Memory B cell (primary cell): Measurements from ENCODE around the gene UBE2J1.

Experiments used
- ATAC-seq: fragments of 150-1000 bp; cut with Tn5 transposase; 2 replicates; pipeline ENCODE4 v1.10.0; 2021; ENCODE audit warnings: low read depth, mild to moderate bottlenecking, moderate library complexity
- DNase-seq, 2 donors: peaks; one replicate each; pipeline ENCODE4 v3.0.0; 2022; ENCODE audit warnings: low spot score in 2 of 2
- H3K27ac Mint-ChIP-seq: one replicate; pipeline ENCODE4 v1.8.0; 2022; ENCODE audit warnings: mild to moderate bottlenecking, moderate library complexity, mixed read lengths
- H3K27me3 Mint-ChIP-seq: one replicate; pipeline ENCODE4 v1.8.0; 2022; ENCODE audit warnings: mixed read lengths
- H3K36me3 Mint-ChIP-seq: one replicate; pipeline ENCODE4 v1.8.0; 2022; ENCODE audit warnings: mild to moderate bottlenecking, mixed read lengths
- H3K4me1 Mint-ChIP-seq: one replicate; pipeline ENCODE4 v1.8.0; 2022; ENCODE audit warnings: mixed read lengths
- H3K4me3 Mint-ChIP-seq: one replicate; pipeline ENCODE4 v1.8.0; 2022; ENCODE audit warnings: mild to moderate bottlenecking, moderate library complexity, mixed read lengths
- H3K9me3 Mint-ChIP-seq: one replicate; pipeline ENCODE4 v1.8.0; 2022; ENCODE audit warnings: mixed read lengths

The UBE2J1 gene

GRCh38 chr6:89355511-89356194, 3.1 kb upstream of the UBE2J1 start:
- Mint-ChIP-seq H3K4me1 (peaks cover 40% of the 10 kb centered on the region), H3K4me3 (no peak overlapping the region), H3K27me3 (no peaks in the 10 kb centered on the region), H3K36me3 (no peaks in the 10 kb centered on the region), H3K27ac (peak overlapping the region; percentile 28), H3K9me3 (peaks cover 1% of the 10 kb centered on the region)
- DNase-seq (no peak), ATAC-seq (no peak)

GRCh38 chr6:89353702-89354392, 1.3 kb upstream of the UBE2J1 start:
- peaks cover 1% of the 10 kb centered on the region for H3K9me3 Mint-ChIP-seq
- H3K4me1 Mint-ChIP-seq, result peaks cover 47% of the 10 kb centered on the region
- H3K36me3 Mint-ChIP-seq, result peaks cover 14% of the 10 kb centered on the region
- H3K27me3 Mint-ChIP-seq, result no peaks in the 10 kb centered on the region
- no peak for ATAC-seq
- H3K4me3 Mint-ChIP-seq, result peak overlapping the region; percentile 98
- H3K27ac Mint-ChIP-seq, result peak overlapping the region; percentile 98
- no peak for DNase-seq

DNA sequence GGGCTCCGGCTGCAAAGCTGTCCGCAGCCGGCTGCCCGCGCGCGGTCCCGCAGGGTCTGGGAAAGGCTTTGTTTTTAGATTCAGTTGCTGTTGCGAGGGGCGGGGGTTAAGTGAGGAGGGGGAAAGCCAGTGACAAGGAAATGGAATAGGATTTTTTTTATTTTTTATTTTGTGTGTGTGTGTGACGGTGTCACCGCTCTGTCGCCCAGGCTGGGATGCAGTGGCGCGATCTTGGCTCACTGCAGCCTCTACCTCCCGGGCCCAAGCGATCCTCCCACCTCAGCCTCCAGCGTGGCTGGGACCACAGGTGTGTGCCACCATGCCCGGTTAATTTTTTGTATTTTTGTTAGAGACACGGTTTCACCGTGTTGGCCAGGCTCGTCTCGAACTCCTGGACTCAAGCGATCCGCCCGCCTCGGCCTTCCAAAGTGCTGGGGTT, 615 bp upstream of the UBE2J1 start:
- ATAC-seq, result peak; percentile 1
- H3K27ac Mint-ChIP-seq, result peak overlapping the region; percentile 98
- peak overlapping the region; percentile 98 for H3K4me3 Mint-ChIP-seq
- H3K4me1 Mint-ChIP-seq, result peaks cover 47% of the 10 kb centered on the region
- H3K36me3 Mint-ChIP-seq, result peaks cover 16% of the 10 kb centered on the region
- H3K9me3 Mint-ChIP-seq, result peaks cover 1% of the 10 kb centered on the region
- no peak for DNase-seq
- H3K27me3 Mint-ChIP-seq, result no peaks in the 10 kb centered on the region

DNA sequence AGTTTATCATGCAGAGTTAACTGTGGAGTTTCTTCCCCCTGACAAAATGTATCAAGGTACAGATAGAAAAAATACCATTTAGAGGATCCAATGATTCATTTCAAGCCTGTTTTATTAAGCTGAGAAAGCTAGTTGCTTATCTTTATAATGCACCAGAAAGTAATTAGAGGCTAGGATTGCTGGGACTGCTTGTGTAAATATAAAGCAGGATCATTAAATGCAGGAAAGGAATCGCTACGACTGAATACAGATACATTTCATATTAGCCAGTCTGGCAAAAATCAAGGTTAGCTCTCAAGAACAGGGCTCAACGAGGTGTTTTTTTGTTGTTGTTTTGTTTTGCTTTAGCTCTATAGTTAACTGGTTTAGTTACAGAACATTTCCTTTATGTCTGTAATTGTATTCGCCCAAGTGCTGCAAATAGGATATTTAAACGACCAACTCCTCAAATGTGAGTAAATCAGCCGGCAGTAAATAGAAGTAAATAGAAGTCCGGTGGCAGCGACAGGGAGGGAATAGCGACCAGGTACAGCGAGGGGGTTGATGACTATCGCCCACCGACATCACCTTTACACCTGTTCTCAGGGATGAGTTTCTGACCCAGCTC, 748 bp downstream of the UBE2J1 start:
- H3K4me3 Mint-ChIP-seq, result peak overlapping the region; percentile 98
- ATAC-seq, result no peak
- H3K4me1 Mint-ChIP-seq, result peaks cover 49% of the 10 kb centered on the region
- H3K27me3 Mint-ChIP-seq, result no peaks in the 10 kb centered on the region
- no peak for DNase-seq
- H3K9me3 Mint-ChIP-seq, result peaks cover 1% of the 10 kb centered on the region
- H3K36me3 Mint-ChIP-seq, result peaks cover 16% of the 10 kb centered on the region
- H3K27ac Mint-ChIP-seq, result peak overlapping the region; percentile 98

- peaks cover 55% of the 10 kb centered on the region for H3K4me1 Mint-ChIP-seq
- H3K27me3 Mint-ChIP-seq, result no peaks in the 10 kb centered on the region
- peak in 1 of 2 donors; percentile 41 for DNase-seq
- peak; percentile 65 for ATAC-seq
- H3K9me3 Mint-ChIP-seq, result peaks cover 1% of the 10 kb centered on the region
- peak overlapping the region; percentile 98 for H3K27ac Mint-ChIP-seq
- H3K4me3 Mint-ChIP-seq, result peak overlapping the region; percentile 98
- H3K36me3 Mint-ChIP-seq, result peaks cover 16% of the 10 kb centered on the region
Observed at GRCh38 chr6:89350281-89350966, 2.1 kb downstream of the UBE2J1 start.

DNA sequence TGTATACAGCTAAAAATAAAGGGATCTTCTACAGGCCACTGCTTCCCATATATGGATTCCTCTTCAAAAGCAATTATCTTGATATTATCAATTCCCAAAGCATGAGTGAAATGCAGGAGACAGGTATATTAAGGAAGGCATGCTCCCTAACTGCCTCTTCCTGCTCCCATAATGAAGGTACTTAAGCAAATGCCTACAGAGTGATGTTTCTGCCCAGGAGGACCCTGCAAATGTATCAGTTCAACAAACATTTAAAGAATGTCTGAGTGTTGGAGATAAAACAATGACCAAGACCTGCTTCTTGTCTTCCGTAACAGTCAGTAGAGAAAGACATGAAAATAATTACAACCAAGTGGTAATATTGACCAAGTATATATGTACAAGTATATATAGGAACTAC, 4.2 kb downstream of the UBE2J1 start:
- Mint-ChIP-seq H3K4me3 (peak overlapping the region; percentile 98), H3K9me3 (peaks cover 1% of the 10 kb centered on the region), H3K36me3 (peaks cover 21% of the 10 kb centered on the region), H3K27ac (peak overlapping the region; percentile 98), H3K4me1 (peaks cover 55% of the 10 kb centered on the region), H3K27me3 (no peaks in the 10 kb centered on the region)
- ATAC-seq (no peak), DNase-seq (no peak)

GRCh38 chr6:89347825-89348224, 4.7 kb downstream of the UBE2J1 start:
- DNase-seq (no peak), ATAC-seq (no peak)
- Mint-ChIP-seq H3K4me3 (peak overlapping the region; percentile 9), H3K36me3 (peaks cover 21% of the 10 kb centered on the region), H3K27ac (peak overlapping the region; percentile 98), H3K4me1 (peaks cover 55% of the 10 kb centered on the region), H3K9me3 (peaks cover 1% of the 10 kb centered on the region), H3K27me3 (no peaks in the 10 kb centered on the region)

- Mint-ChIP-seq H3K27ac (peak overlapping the region; percentile 24), H3K36me3 (peaks cover 25% of the 10 kb centered on the region), H3K9me3 (peaks cover 1% of the 10 kb centered on the region), H3K4me1 (peaks cover 52% of the 10 kb centered on the region), H3K27me3 (no peaks in the 10 kb centered on the region), H3K4me3 (no peak overlapping the region)
- ATAC-seq, result no peak
- DNase-seq, result no peak
Observed at GRCh38 chr6:89346433-89346832, 6.1 kb downstream of the UBE2J1 start.

DNA sequence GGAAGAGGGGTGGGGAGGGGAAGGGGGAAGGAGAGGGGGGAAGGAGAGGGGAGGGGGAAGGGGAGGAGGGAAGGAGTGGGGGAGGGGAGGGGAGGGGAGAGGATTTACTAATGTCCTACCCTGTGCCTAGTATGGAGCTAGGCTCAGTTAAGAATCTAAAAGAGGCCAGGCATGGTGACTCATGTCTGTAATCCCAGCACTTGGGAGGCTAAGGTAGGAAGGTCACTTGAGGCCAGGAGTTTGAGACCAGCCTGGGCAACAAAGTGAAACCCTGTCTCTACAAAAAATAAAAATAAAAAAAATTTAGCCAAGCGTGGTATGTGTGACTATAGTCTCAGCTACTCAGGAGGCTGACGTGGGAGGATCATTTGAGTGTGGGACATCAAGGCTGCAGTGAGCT, 13.0 kb downstream of the UBE2J1 start:
- Mint-ChIP-seq H3K36me3 (peaks cover 26% of the 10 kb centered on the region), H3K4me3 (no peak overlapping the region), H3K4me1 (peaks cover 12% of the 10 kb centered on the region), H3K9me3 (no peaks in the 10 kb centered on the region), H3K27ac (no peak overlapping the region), H3K27me3 (no peaks in the 10 kb centered on the region)
- ATAC-seq (no peak), DNase-seq (no peak)

GRCh38 chr6:89335164-89335563, 17.4 kb downstream of the UBE2J1 start:
- no peak for DNase-seq
- H3K4me3 Mint-ChIP-seq, result no peak overlapping the region
- H3K27ac Mint-ChIP-seq, result no peak overlapping the region
- H3K27me3 Mint-ChIP-seq, result no peaks in the 10 kb centered on the region
- no peak for ATAC-seq
- no peaks in the 10 kb centered on the region for H3K9me3 Mint-ChIP-seq
- H3K36me3 Mint-ChIP-seq, result peaks cover 25% of the 10 kb centered on the region
- peaks cover 9% of the 10 kb centered on the region for H3K4me1 Mint-ChIP-seq

DNA sequence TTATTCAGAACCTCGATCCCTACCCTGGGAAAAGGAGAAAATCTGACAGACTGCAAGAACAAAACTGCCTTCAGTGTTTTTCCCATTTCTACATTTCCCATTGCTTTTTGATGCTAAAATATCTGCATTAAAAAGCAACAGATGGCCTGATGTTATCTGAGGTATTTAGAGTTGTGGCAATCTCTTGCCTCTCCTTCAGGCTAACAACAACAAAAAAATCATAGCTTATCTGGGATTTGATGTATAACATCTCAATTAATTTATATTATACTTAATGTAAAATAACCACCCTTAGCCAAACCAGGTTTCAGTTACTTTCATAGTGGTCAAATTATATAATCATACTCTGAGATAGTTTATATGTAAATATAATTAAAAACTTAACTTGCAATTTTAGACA, 21.6 kb downstream of the UBE2J1 start:
- peaks cover 32% of the 10 kb centered on the region for H3K36me3 Mint-ChIP-seq
- H3K4me1 Mint-ChIP-seq, result peaks cover 4% of the 10 kb centered on the region
- no peaks in the 10 kb centered on the region for H3K27me3 Mint-ChIP-seq
- no peak for ATAC-seq
- H3K9me3 Mint-ChIP-seq, result no peaks in the 10 kb centered on the region
- no peak overlapping the region for H3K27ac Mint-ChIP-seq
- no peak overlapping the region for H3K4me3 Mint-ChIP-seq
- no peak for DNase-seq

GRCh38 chr6:89328976-89329375, 23.5 kb downstream of the UBE2J1 start:
- Mint-ChIP-seq H3K4me3 (no peak overlapping the region), H3K27me3 (no peaks in the 10 kb centered on the region), H3K36me3 (peaks cover 32% of the 10 kb centered on the region), H3K9me3 (no peaks in the 10 kb centered on the region), H3K4me1 (peaks cover 4% of the 10 kb centered on the region), H3K27ac (no peak overlapping the region)
- DNase-seq (no peak), ATAC-seq (no peak)

DNA sequence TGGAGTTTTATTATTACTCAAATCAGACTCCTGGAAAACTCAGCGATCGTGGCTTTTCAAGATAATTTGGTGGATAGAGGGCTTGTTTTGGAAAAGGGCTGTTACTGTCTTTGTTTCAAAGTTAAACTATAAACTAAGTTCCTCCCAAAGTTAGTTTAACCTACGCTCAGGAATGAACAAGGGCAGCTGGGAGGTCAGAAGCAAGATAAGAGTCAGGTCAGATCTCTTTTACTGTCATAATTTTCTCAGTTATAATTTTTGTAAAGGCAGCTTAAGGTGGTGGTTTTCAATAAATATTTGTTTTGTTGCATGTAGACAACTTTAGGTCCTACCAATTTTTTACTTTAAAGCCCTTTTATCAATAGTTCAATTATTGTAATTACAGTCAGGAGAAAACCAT, 28.2 kb downstream of the UBE2J1 start:
- H3K9me3 Mint-ChIP-seq, result no peaks in the 10 kb centered on the region
- ATAC-seq (no peak), DNase-seq (no peak)
- no peaks in the 10 kb centered on the region for H3K27me3 Mint-ChIP-seq
- H3K4me1 Mint-ChIP-seq, result peaks cover 21% of the 10 kb centered on the region
- H3K4me3 Mint-ChIP-seq, result no peak overlapping the region
- peak overlapping the region; percentile 45 for H3K27ac Mint-ChIP-seq
- H3K36me3 Mint-ChIP-seq, result peaks cover 34% of the 10 kb centered on the region

DNA sequence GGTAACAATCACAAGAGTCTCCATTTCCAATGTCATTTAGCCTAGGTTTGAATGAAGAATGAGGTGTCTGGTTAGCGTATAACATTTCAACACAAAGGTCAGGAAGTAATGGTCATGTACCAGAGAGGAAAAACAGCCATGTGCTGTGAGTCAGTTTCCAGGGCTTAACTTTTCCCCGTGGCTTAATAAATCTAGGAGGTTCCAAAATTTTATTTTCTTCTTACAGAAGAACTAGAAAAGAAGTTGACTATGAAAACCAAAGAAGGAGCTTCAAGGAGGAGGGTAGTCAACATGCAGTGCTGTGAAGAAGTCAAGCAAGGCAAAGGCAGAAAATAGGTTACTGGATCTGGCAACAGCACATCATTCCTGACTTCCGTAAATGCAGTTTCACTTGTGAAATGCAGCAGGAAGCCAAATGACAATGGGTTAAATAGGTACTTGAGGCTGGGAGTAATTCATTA, 29.0 kb downstream of the UBE2J1 start:
- no peaks in the 10 kb centered on the region for H3K27me3 Mint-ChIP-seq
- H3K4me3 Mint-ChIP-seq, result no peak overlapping the region
- H3K36me3 Mint-ChIP-seq, result peaks cover 33% of the 10 kb centered on the region
- no peak overlapping the region for H3K27ac Mint-ChIP-seq
- ATAC-seq (no peak), DNase-seq (no peak)
- H3K4me1 Mint-ChIP-seq, result peaks cover 24% of the 10 kb centered on the region
- H3K9me3 Mint-ChIP-seq, result no peaks in the 10 kb centered on the region
